Measurements from ENCODE around the gene R3HDML. TPM values are rescaled to one million over a fixed set of nuclear protein-coding genes. Genes with fewer than 3 reads are reported as not detected.

The R3HDML gene
- total and polyA plus RNA-seq, 9 of the 15 experiments (the other 6 are each of a cell fraction or from before 2014, with no cell fraction given), result not detected

DNA sequence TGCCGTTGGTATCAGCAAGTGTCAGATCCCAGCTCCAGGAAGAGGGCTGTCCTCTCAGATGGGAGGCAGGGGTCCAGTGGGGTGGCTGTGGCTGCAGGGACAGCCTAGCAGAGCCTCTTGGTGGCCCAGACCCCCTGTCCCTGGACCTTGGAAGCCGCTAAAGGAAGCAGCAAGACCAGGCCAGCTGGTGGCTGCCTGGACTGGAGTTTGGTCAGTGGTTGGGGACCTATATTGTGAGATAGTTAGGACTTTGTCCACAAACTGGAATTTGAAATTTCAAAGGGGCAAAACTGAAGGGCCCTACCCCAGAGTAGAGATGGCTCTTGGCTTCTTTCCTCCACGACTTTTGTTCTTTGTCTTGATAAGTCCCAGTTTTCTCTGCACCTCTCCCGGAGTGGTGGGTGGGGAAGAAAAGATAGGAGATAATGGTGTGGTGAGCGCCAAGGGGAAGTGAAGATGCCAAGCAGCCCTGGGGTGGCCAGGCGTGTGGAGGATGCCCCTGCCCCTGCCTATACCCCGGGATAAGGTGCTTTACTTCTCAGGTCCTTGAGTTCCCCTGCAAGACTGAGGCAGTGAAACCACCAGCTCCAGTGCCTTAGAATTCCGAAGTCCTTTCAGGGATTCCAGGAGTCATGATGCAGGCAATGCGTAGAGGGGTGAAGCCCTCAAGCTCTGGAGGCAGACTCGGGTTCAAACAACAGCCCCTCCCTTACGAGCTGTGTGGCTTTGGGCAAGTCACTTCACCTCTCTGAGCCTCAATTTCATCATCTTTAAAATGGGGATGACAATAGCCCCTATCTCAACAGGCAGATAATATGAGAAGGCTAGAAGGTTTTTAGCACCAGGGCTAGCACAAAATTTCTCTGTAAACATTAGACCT lies 58.9 kb downstream of the R3HDML start (continued):
- peak; percentile 33 to 46; a peak in 3 of 4 replicates for TF ChIP-seq KDM1A (IDR thresholded peaks at IDR 0.05)
- TF ChIP-seq, protein P1, sequence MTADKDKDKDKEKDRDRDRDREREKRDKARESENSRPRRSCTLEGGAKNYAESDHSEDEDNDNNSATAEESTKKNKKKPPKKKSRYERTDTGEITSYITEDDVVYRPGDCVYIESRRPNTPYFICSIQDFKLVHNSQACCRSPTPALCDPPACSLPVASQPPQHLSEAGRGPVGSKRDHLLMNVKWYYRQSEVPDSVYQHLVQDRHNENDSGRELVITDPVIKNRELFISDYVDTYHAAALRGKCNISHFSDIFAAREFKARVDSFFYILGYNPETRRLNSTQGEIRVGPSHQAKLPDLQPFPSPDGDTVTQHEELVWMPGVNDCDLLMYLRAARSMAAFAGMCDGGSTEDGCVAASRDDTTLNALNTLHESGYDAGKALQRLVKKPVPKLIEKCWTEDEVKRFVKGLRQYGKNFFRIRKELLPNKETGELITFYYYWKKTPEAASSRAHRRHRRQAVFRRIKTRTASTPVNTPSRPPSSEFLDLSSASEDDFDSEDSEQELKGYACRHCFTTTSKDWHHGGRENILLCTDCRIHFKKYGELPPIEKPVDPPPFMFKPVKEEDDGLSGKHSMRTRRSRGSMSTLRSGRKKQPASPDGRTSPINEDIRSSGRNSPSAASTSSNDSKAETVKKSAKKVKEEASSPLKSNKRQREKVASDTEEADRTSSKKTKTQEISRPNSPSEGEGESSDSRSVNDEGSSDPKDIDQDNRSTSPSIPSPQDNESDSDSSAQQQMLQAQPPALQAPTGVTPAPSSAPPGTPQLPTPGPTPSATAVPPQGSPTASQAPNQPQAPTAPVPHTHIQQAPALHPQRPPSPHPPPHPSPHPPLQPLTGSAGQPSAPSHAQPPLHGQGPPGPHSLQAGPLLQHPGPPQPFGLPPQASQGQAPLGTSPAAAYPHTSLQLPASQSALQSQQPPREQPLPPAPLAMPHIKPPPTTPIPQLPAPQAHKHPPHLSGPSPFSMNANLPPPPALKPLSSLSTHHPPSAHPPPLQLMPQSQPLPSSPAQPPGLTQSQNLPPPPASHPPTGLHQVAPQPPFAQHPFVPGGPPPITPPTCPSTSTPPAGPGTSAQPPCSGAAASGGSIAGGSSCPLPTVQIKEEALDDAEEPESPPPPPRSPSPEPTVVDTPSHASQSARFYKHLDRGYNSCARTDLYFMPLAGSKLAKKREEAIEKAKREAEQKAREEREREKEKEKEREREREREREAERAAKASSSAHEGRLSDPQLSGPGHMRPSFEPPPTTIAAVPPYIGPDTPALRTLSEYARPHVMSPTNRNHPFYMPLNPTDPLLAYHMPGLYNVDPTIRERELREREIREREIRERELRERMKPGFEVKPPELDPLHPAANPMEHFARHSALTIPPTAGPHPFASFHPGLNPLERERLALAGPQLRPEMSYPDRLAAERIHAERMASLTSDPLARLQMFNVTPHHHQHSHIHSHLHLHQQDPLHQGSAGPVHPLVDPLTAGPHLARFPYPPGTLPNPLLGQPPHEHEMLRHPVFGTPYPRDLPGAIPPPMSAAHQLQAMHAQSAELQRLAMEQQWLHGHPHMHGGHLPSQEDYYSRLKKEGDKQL (CRISPR knock-in tag; IDR thresholded peaks at IDR 0.05; ENCODE audit: borderline replicate concordance), result no peak

Data from K562 (cell line).